Measurements from ENCODE around the gene LHX3. TPM values are rescaled to one million over a fixed set of nuclear protein-coding genes. Genes with fewer than 3 reads are reported as not detected.

Gene LHX3
- total and polyA plus RNA-seq, 2 of the 8 experiments (the other 6 are each of a cell fraction or from before 2014, with no cell fraction given) = 0.02 TPM; not detected in 1

- Histone ChIP-seq H3K9ac (replicated peaks in 1 of 4; ENCODE audit: extremely low read depth in 1 of 4, low read depth in 3 of 4, low read length in 3 of 4) (no peak overlapping the region), H3K9me3 (ENCODE audit: insufficient read depth in 2 of 2, low read depth in 1 of 2, low read length in 1 of 2) (no peaks in the 10 kb centered on the region)
- CTCF ChIA-PET (ENCODE audit: partially characterized antibody) = interaction anchor here (1.0 to 7.4 kb wide), 20 partner anchors 9 to 174 kb away, joined by 3 to 62 read pairs (median 5); no protein-coding TSS in a partner anchor
Observed at GRCh38 chr9:136171801-136172411, 33.0 kb downstream of the LHX3 start.

More at GRCh38 chr9:136171801-136172411, 33.0 kb downstream of the LHX3 start:
- Histone ChIP-seq H2BK12ac (ENCODE audit: low read depth, low read length) (peak overlapping the region; percentile 21; the same call in 1 of the 2 replicates), H2BK20ac (ENCODE audit: low read length) (peak overlapping the region; percentile 28), H3K27me3 (replicated peaks in 1 of 4; ENCODE audit: control insufficient read depth in 3 of 4, extremely low read depth in 1 of 4, insufficient read depth in 3 of 4, low read length in 3 of 4) (no peaks in the 10 kb centered on the region), H2AK5ac (ENCODE audit: low read depth, low read length) (peak overlapping the region; percentile 65; the same call in 1 of the 2 replicates), H3K4ac (replicated peaks; ENCODE audit: insufficient read length, low read depth, low read length) (no peak overlapping the region), H3K36me3 (ENCODE audit: control insufficient read depth in 2 of 4, insufficient read depth in 4 of 4, low read length in 3 of 4) (no peaks in the 10 kb centered on the region), H4K20me1 (replicated peaks in 1 of 2; ENCODE audit: control insufficient read depth in 1 of 2, insufficient read depth in 2 of 2, low read length in 2 of 2) (no peaks in the 10 kb centered on the region), H3K56ac (replicated peaks; ENCODE audit: insufficient read length, low read depth, low read length) (no peak overlapping the region), H4K8ac (ENCODE audit: extremely low read depth, insufficient read depth, low read length) (no peak overlapping the region; the same call in 1 of the 2 replicates), H4K5ac (ENCODE audit: insufficient read length, low read depth, low read length) (peak overlapping the region; percentile 60), H3K18ac (ENCODE audit: extremely low read depth, low read length) (peak overlapping the region; percentile 52), H3K14ac (ENCODE audit: insufficient read length) (no peak overlapping the region), H3K4me3 (ENCODE audit: extremely low read depth in 1 of 4, insufficient read depth in 2 of 4, low read depth in 3 of 4, low read length in 4 of 4) (peak overlapping the region in 1 of 4 experiments; percentile 31; a peak in 2 of 8 replicates), H3K23ac (ENCODE audit: insufficient read length) (no peak overlapping the region), H2BK5ac (ENCODE audit: low read depth, low read length) (peak overlapping the region; percentile 14; the same call in 1 of the 2 replicates), H3K27ac (ENCODE audit: low read depth, low read length) (no peak overlapping the region), H3K23me2 (ENCODE audit: low read depth, low read length) (peaks cover 5% of the 10 kb centered on the region; the same call in 1 of the 2 replicates), H3K79me2 (ENCODE audit: control insufficient read depth in 1 of 2, insufficient read depth in 2 of 2, low read length in 2 of 2) (no peaks in the 10 kb centered on the region), H2AFZ (ENCODE audit: low read length) (no peak overlapping the region), H4K91ac (replicated peaks; ENCODE audit: insufficient read length, low read length) (peak overlapping the region; percentile 3), H2BK15ac (ENCODE audit: low read length) (peak overlapping the region; percentile 31; the same call in 1 of the 2 replicates), H3K4me2 (ENCODE audit: insufficient read depth in 1 of 2, low read depth in 2 of 2, low read length in 2 of 2) (peak overlapping the region in 1 of 2 experiments; percentile 51; a peak in 2 of 4 replicates), H2BK120ac (replicated peaks; ENCODE audit: low read depth, low read length) (no peak overlapping the region), H3K4me1 (replicated peaks in 1 of 4; ENCODE audit: control insufficient read depth in 3 of 4, insufficient read depth in 4 of 4, low read length in 3 of 4) (peaks cover 0 to 21% (median 19%) of the 10 kb centered on the region in 4 experiments; a peak in 6 of 7 replicates), H3K79me1 (ENCODE audit: low read depth, low read length) (no peaks in the 10 kb centered on the region)
- no peak for FAIRE-seq
- WGBS, 2 experiments (ENCODE audit: extremely low coverage in 1 of 2, insufficient coverage in 1 of 2, insufficient read length in 1 of 2, insufficient replicate concordance in 2 of 2, low coverage in 1 of 2, low lambda C conversion rate in 2 of 2, missing lambda C conversion rate in 1 of 2) = 77% methylated on average over 11 of the region's 11 CpGs; no CpG with 5 or more reads in 1 of the 2 experiments
- TF ChIP-seq EGR1 (IDR thresholded peaks at IDR 0.05; ENCODE audit: borderline replicate concordance, low read depth, low read length) = no peak
- peak; percentile 32; the same call in 1 of the 2 replicates for TF ChIP-seq SIX5 (IDR thresholded peaks at IDR 0.05; ENCODE audit: low read depth, low read length)
- 0 out of 2 replicates have a peak, but pooled peaks have one; percentile 3 for TF ChIP-seq TBP (IDR thresholded peaks at IDR 0.05; ENCODE audit: low read depth, low read length)
- no peak for TF ChIP-seq GABPA (IDR thresholded peaks at IDR 0.05; ENCODE audit: borderline replicate concordance, insufficient read depth, low read length)
- TF ChIP-seq KDM1A (IDR thresholded peaks at IDR 0.05; ENCODE audit: borderline replicate concordance, low read length) = peak; percentile 78; the same call in 1 of the 2 replicates
- POLR2A ChIA-PET (ENCODE audit: partially characterized antibody) = interaction anchor here (0.7 to 1.9 kb wide), 6 partner anchors 15 to 122 kb away, joined by 3 to 8 read pairs (median 4); no protein-coding TSS in a partner anchor
- DNase-seq (ENCODE audit: low read depth in 1 of 2, low spot score in 2 of 2) = peak in 1 of 2 experiments; percentile 65

Measured in H1 (cell line).